ENCODE data around the gene MGAT5B.

Gene MGAT5B

GRCh38 chr17:76881408-76881807, 13.2 kb downstream of the MGAT5B start:
- no peak for DNase-seq

GRCh38 chr17:76881966-76882365, 13.8 kb downstream of the MGAT5B start:
- DNase-seq: no peak

GRCh38 chr17:76883744-76884525, 15.7 kb downstream of the MGAT5B start:
- DNase-seq: no peak

GRCh38 chr17:76884995-76885893, 17.0 kb downstream of the MGAT5B start:
- no peak for DNase-seq

- no peak for DNase-seq
Measured at GRCh38 chr17:76885894-76886290, 17.7 kb downstream of the MGAT5B start.

GRCh38 chr17:76886395-76886794, 18.2 kb downstream of the MGAT5B start:
- DNase-seq: no peak

- DNase-seq: no peak
Measured at GRCh38 chr17:76887802-76888201, 19.6 kb downstream of the MGAT5B start.

- DNase-seq: no peak
Measured at GRCh38 chr17:76888661-76889060, 20.5 kb downstream of the MGAT5B start.

GRCh38 chr17:76889323-76889722, 21.1 kb downstream of the MGAT5B start:
- no peak for DNase-seq

GRCh38 chr17:76892329-76892728, 24.1 kb downstream of the MGAT5B start:
- DNase-seq: no peak

GRCh38 chr17:76893623-76894334, 25.6 kb downstream of the MGAT5B start:
- DNase-seq: no peak

GRCh38 chr17:76894842-76895241, 26.6 kb downstream of the MGAT5B start:
- DNase-seq: no peak

- DNase-seq: no peak
Measured at GRCh38 chr17:76897023-76897422, 28.8 kb downstream of the MGAT5B start.

- DNase-seq: no peak
Measured at GRCh38 chr17:76899414-76899813, 31.2 kb downstream of the MGAT5B start.

GRCh38 chr17:76900723-76901122, 32.5 kb downstream of the MGAT5B start:
- DNase-seq: no peak

- DNase-seq: no peak
Measured at GRCh38 chr17:76901542-76902197, 33.5 kb downstream of the MGAT5B start.

GRCh38 chr17:76902476-76902875, 34.3 kb downstream of the MGAT5B start:
- DNase-seq: no peak

GRCh38 chr17:76903631-76904030, 35.4 kb downstream of the MGAT5B start:
- DNase-seq: no peak

GRCh38 chr17:76904116-76904515, 35.9 kb downstream of the MGAT5B start:
- no peak for DNase-seq

GRCh38 chr17:76905036-76905435, 36.8 kb downstream of the MGAT5B start:
- DNase-seq: no peak

GRCh38 chr17:76905836-76906235, 37.6 kb downstream of the MGAT5B start:
- DNase-seq: no peak

- DNase-seq: no peak
Measured at GRCh38 chr17:76906463-76906862, 38.3 kb downstream of the MGAT5B start.

- DNase-seq: no peak
Measured at GRCh38 chr17:76907352-76907751, 39.1 kb downstream of the MGAT5B start.

Data from activated T-cell treated with anti-CD3 and anti-CD28 coated beads, Interleukin-2, amount 50 U/mL, for 48 hours (primary cell).